22Rv1 (cell line): Measurements from ENCODE around the gene HSPE1.

ENCODE experiments used
- H3K27ac ChIP-seq: fragments of 450-650 bp; 2 replicates; pipeline ENCODE4 v1.5.1; 2017
- CTCF ChIP-seq: fragments of 450-650 bp; IDR thresholded peaks from 2 replicates; pipeline ENCODE4 v1.5.1; 2017; ENCODE audit warnings: mild to moderate bottlenecking
- ZFX ChIP-seq: fragments of 450-650 bp; IDR thresholded peaks from 2 replicates; pipeline ENCODE4 v1.6.1; 2017; ENCODE audit warnings: antibody characterized with exemption, borderline replicate concordance

The HSPE1 gene

GRCh38 chr2:197499594-197500502, at the start of gene HSPE1, which contains the start of gene HSPD1:
Gene HSPE1, plus strand, starts transcription at chr2:197500379. Its CDS starts 58 bp downstream, at chr2:197500437.
Gene HSPD1, minus strand, starts transcription at chr2:197499840. Its CDS starts 992 bp downstream, at chr2:197498848.
- peak within 1 kb of the TSS; percentile 99 for H3K27ac ChIP-seq
- TF ChIP-seq ZFX (no peak), CTCF (no peak)

- H3K27ac ChIP-seq = no peak overlapping the region
- TF ChIP-seq CTCF (no peak), ZFX (no peak)
Observed at GRCh38 chr2:197450465-197450864, 49.7 kb upstream of the HSPE1 start.

- peak overlapping the region; percentile 89; the same call in 1 of the 2 replicates for H3K27ac ChIP-seq
Observed at GRCh38 chr2:197450935-197451358, 49.2 kb upstream of the HSPE1 start.

GRCh38 chr2:197452754-197453122, 47.4 kb upstream of the HSPE1 start:
- TF ChIP-seq ZFX (no peak), CTCF (no peak)
- peak overlapping the region; percentile 89 for H3K27ac ChIP-seq

- TF ChIP-seq ZFX (no peak), CTCF (peak; percentile 30; the same call in 1 of the 2 replicates)
- peak within 1 kb of the TSS; percentile 89 for H3K27ac ChIP-seq
Observed at GRCh38 chr2:197453123-197453913, 46.9 kb upstream of the HSPE1 start, which contains the start of gene COQ10B. Gene COQ10B, plus strand, starts transcription at chr2:197453552. Its CDS starts 9 bp downstream, at chr2:197453561.

- TF ChIP-seq CTCF (no peak), ZFX (no peak)
Observed at GRCh38 chr2:197453914-197454398, 46.2 kb upstream of the HSPE1 start.

GRCh38 chr2:197454923-197455322, 45.3 kb upstream of the HSPE1 start:
- TF ChIP-seq CTCF (no peak), ZFX (no peak)
- H3K27ac ChIP-seq = peak overlapping the region; percentile 89; the same call in 1 of the 2 replicates

More at GRCh38 chr2:197453914-197454398, 46.2 kb upstream of the HSPE1 start:
- peak overlapping the region; percentile 89 for H3K27ac ChIP-seq
